GM06990 (cell line): ENCODE measurements around the gene EPHB1.

ENCODE experiments used
- DNase-seq: peaks from one replicate; pipeline ENCODE4 v3.0.0-alpha.2; 2011; ENCODE audit not compliant: insufficient read length; ENCODE audit errors: extremely low read depth
- H3K27me3 ChIP-seq: replicated peaks from 2 replicates; pipeline ENCODE4 v1.6.0; 2011; ENCODE audit warnings: low read length; ENCODE audit not compliant: control insufficient read depth, insufficient read depth
- H3K36me3 ChIP-seq: 2 replicates; pipeline ENCODE4 v1.5.1; 2011; ENCODE audit warnings: low read length; ENCODE audit not compliant: control insufficient read depth, insufficient read depth
- H3K4me3 ChIP-seq: replicated peaks from 2 replicates; pipeline ENCODE4 v1.5.1; 2011; ENCODE audit warnings: low read depth, mild to moderate bottlenecking, control low read depth, low read length
- TF ChIP-seq, protein P1 (sequence below): IDR thresholded peaks from 2 replicates; pipeline ENCODE4 v1.5.1; 2011; ENCODE audit warnings: low read length, control low read depth, mild to moderate bottlenecking, inconsistent platforms; ENCODE audit not compliant: insufficient read depth, poor library complexity, severe bottlenecking

The EPHB1 gene

GRCh38 chr3:134895181-134895580 lies 100.1 kb downstream of the EPHB1 start:
- DNase-seq, result no peak
- Histone ChIP-seq H3K27me3 (no peaks in the 10 kb centered on the region; the same call in 1 of the 2 replicates), H3K36me3 (no peaks in the 10 kb centered on the region), H3K4me3 (no peak overlapping the region)
- TF ChIP-seq, protein P1, sequence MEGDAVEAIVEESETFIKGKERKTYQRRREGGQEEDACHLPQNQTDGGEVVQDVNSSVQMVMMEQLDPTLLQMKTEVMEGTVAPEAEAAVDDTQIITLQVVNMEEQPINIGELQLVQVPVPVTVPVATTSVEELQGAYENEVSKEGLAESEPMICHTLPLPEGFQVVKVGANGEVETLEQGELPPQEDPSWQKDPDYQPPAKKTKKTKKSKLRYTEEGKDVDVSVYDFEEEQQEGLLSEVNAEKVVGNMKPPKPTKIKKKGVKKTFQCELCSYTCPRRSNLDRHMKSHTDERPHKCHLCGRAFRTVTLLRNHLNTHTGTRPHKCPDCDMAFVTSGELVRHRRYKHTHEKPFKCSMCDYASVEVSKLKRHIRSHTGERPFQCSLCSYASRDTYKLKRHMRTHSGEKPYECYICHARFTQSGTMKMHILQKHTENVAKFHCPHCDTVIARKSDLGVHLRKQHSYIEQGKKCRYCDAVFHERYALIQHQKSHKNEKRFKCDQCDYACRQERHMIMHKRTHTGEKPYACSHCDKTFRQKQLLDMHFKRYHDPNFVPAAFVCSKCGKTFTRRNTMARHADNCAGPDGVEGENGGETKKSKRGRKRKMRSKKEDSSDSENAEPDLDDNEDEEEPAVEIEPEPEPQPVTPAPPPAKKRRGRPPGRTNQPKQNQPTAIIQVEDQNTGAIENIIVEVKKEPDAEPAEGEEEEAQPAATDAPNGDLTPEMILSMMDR, result no peak

DNA sequence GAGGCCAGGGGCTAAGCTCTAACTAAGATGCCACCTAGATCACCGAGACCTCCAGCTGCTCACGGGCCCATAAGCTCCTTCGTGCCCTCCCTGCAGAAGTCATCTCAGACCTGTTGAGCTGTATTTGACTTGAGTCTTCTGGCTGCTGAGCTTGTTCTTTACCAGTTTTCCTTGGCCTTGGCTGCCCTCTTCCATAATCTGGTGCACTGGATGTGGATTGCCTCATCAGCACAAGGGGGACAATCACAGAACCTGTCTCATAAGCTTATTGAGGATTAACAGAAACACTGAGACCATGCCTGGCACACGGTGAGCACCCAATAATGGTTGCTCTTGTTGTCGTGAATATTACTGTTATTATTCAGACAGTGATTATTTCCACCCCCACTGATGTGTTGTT lies 101.1 kb downstream of the EPHB1 start:
- Histone ChIP-seq H3K4me3 (no peak overlapping the region), H3K36me3 (no peaks in the 10 kb centered on the region), H3K27me3 (no peaks in the 10 kb centered on the region; the same call in 1 of the 2 replicates)
- DNase-seq, result no peak
- TF ChIP-seq, protein P1, result no peak

DNA sequence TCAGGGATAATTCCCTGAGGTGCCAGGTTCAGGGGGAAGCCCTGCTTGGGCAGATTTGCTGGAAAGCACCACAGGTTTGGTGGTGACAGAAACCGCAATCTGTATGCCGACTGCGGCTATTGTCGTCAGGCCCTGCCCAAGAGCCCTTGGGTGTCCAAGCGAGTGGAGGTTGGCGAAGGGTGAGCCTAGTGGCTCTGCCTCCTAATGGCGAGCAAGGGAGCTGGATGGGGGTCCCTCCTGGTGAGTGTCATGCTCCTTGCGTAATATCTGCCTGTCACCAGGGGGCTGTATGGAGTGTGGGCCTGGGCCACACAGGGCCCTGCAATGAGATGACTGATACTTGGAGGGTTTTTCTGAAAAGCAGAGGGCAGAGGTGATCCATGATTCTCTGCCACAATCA lies 101.6 kb downstream of the EPHB1 start:
- TF ChIP-seq, protein P1, result no peak
- Histone ChIP-seq H3K27me3 (no peaks in the 10 kb centered on the region; the same call in 1 of the 2 replicates), H3K36me3 (no peaks in the 10 kb centered on the region), H3K4me3 (no peak overlapping the region)
- DNase-seq, result no peak

DNA sequence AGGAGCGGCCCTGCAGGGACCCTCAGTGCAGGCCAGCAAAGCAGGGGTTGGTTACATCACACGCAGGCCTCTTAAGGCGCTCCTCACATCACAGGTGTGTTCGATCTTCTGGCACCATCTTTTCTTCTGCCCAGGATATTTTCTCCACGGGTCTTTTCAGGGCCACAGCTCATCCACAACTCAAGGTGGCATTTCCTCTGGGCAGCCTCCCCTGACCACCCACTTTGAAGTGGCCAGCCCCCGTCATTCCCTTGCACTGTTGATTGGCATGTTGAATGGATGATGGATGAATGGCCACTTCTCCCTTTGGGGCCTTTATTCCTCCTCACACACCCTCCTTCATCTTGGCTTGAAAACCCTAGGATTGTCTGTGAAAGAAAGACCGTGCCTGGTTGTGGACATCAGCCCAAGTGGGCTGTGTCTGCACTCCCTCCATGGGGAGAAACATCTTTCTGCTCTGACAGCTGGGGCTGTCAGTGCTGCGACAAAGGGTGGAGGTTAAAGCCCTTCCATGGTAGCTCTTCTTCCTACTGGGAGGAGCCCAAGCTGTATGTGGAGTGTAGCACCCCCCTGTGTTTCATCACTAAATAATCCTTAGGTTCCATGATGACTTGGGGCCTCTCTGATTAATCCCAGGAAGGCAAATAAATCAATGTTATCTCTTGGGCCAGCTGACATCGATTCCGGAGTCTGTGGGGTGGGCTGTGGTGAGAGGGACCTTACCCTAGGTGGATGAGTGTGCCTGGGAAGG lies 102.5 kb downstream of the EPHB1 start:
- no peaks in the 10 kb centered on the region; the same call in 1 of the 2 replicates for H3K27me3 ChIP-seq
- no peak overlapping the region for H3K4me3 ChIP-seq
- no peak for DNase-seq
- TF ChIP-seq, protein P1, result no peak
- no peaks in the 10 kb centered on the region for H3K36me3 ChIP-seq

- Histone ChIP-seq H3K4me3 (no peak overlapping the region), H3K27me3 (no peaks in the 10 kb centered on the region; the same call in 1 of the 2 replicates), H3K36me3 (no peaks in the 10 kb centered on the region)
- no peak for DNase-seq
- TF ChIP-seq, protein P1, result no peak
Measured at GRCh38 chr3:134898181-134898754, 103.2 kb downstream of the EPHB1 start.

- Histone ChIP-seq H3K4me3 (no peak overlapping the region), H3K36me3 (no peaks in the 10 kb centered on the region), H3K27me3 (no peaks in the 10 kb centered on the region; the same call in 1 of the 2 replicates)
- TF ChIP-seq, protein P1, result no peak
- no peak for DNase-seq
Measured at GRCh38 chr3:134899786-134900185, 104.7 kb downstream of the EPHB1 start.
